OCI-LY1 (cell line): Measurements from ENCODE around the gene PIGC.

Experiments used
- H2AFZ ChIP-seq: fragments of 200-600 bp; sonication (generic), shearing (Covaris generic); 2 replicates; pipeline ENCODE4 v1.6.0; 2014; ENCODE audit warnings: antibody characterized with exemption, mild to moderate bottlenecking, low read length
- H3F3A ChIP-seq: fragments of 200-600 bp; sonication (generic), shearing (Covaris generic); 2 replicates; pipeline ENCODE4 v1.6.0; 2014; ENCODE audit warnings: mild to moderate bottlenecking, antibody characterized with exemption, low read length, moderate library complexity; ENCODE audit not compliant: insufficient read depth
- H3K27ac ChIP-seq: fragments of 200-600 bp; sonication (generic); 2 replicates; pipeline ENCODE4 v1.5.1; 2014; ENCODE audit warnings: low read length, mixed run types, mild to moderate bottlenecking, low read depth; ENCODE audit not compliant: poor library complexity, severe bottlenecking
- H3K27me3 ChIP-seq: fragments of 200-600 bp; sonication (generic); 2 replicates; pipeline ENCODE4 v1.6.0; 2014; ENCODE audit warnings: antibody characterized with exemption, mild to moderate bottlenecking, low read length, moderate library complexity; ENCODE audit not compliant: insufficient read depth
- H3K36me3 ChIP-seq: fragments of 200-600 bp; sonication (generic); 2 replicates; pipeline ENCODE4 v1.6.1; 2014; ENCODE audit warnings: mild to moderate bottlenecking, antibody characterized with exemption, low read length, moderate library complexity, mixed read lengths; ENCODE audit not compliant: insufficient read depth
- H3K4me1 ChIP-seq: fragments of 200-600 bp; sonication (generic); 2 replicates; pipeline ENCODE4 v1.5.1; 2014; ENCODE audit warnings: mild to moderate bottlenecking, low read length, moderate library complexity; ENCODE audit not compliant: insufficient read depth, severe bottlenecking
- H3K4me2 ChIP-seq: fragments of 200-600 bp; sonication (generic), shearing (Covaris generic); 2 replicates; pipeline ENCODE4 v1.6.1; 2014; ENCODE audit warnings: low read length
- H3K4me3 ChIP-seq: fragments of 200-600 bp; sonication (generic); 2 replicates; pipeline ENCODE4 v1.5.1; 2014; ENCODE audit warnings: low read length, low read depth, mild to moderate bottlenecking, mixed read lengths; ENCODE audit not compliant: poor library complexity, severe bottlenecking
- H3K79me2 ChIP-seq: fragments of 200-600 bp; shearing (Covaris generic); 2 replicates; pipeline ENCODE4 v1.6.1; 2016; ENCODE audit warnings: mixed run types, low read length, mixed read lengths; ENCODE audit not compliant: insufficient read depth
- H3K9ac ChIP-seq: fragments of 200-600 bp; sonication (generic), shearing (Covaris generic); 2 replicates; pipeline ENCODE4 v1.6.1; 2014; ENCODE audit warnings: mild to moderate bottlenecking, low read length, mixed read lengths
- H3K9me2 ChIP-seq: fragments of 200-600 bp; sonication (generic), shearing (Covaris generic); 2 replicates; pipeline ENCODE4 v1.6.1; 2014; ENCODE audit warnings: low read depth, mild to moderate bottlenecking, low read length, mixed read lengths
- H3K9me3 ChIP-seq: fragments of 200-600 bp; shearing (Covaris generic); 2 replicates; pipeline ENCODE4 v1.6.1; 2014; ENCODE audit warnings: low read length, mixed read lengths
- H4K20me1 ChIP-seq: fragments of 200-600 bp; sonication (generic), shearing (Covaris generic); 2 replicates; pipeline ENCODE4 v1.6.0; 2016; ENCODE audit warnings: mild to moderate bottlenecking, low read length; ENCODE audit not compliant: insufficient read depth
- CTCF ChIP-seq: fragments of 200-600 bp; sonication (generic), shearing (Covaris generic); IDR thresholded peaks from 2 replicates; pipeline ENCODE4 v1.5.1; 2017; ENCODE audit warnings: mild to moderate bottlenecking, antibody characterized with exemption, low read length, moderate library complexity, mixed read lengths
- EZH2 ChIP-seq: fragments of 200-600 bp; sonication (generic), shearing (Covaris generic); IDR thresholded peaks from 2 replicates; pipeline ENCODE4 v1.8.0; 2017; ENCODE audit warnings: borderline replicate concordance, mixed run types, mild to moderate bottlenecking, antibody characterized with exemption, low read length, moderate library complexity, mixed read lengths

PIGC gene

GRCh38 chr1:172411791-172412338, 32.0 kb downstream of the PIGC start:
- Histone ChIP-seq H3K79me2 (no peaks in the 10 kb centered on the region), H3K9me3 (no peaks in the 10 kb centered on the region), H3K4me1 (no peaks in the 10 kb centered on the region), H4K20me1 (no peaks in the 10 kb centered on the region), H2AFZ (no peak overlapping the region), H3K27ac (no peak overlapping the region), H3F3A (no peaks in the 10 kb centered on the region), H3K9ac (no peak overlapping the region), H3K36me3 (no peaks in the 10 kb centered on the region), H3K4me2 (no peak overlapping the region), H3K4me3 (no peak overlapping the region), H3K27me3 (no peaks in the 10 kb centered on the region), H3K9me2 (no peaks in the 10 kb centered on the region)
- TF ChIP-seq EZH2: no peak

GRCh38 chr1:172410027-172410426, 33.8 kb downstream of the PIGC start:
- no peaks in the 10 kb centered on the region for H4K20me1 ChIP-seq
- H3K9me3 ChIP-seq: no peaks in the 10 kb centered on the region

GRCh38 chr1:172408958-172409357, 34.9 kb downstream of the PIGC start:
- Histone ChIP-seq H4K20me1 (no peaks in the 10 kb centered on the region), H3K4me3 (no peak overlapping the region), H3K9me2 (no peaks in the 10 kb centered on the region), H3K4me2 (no peak overlapping the region), H3K27me3 (no peaks in the 10 kb centered on the region), H3F3A (no peaks in the 10 kb centered on the region), H3K9me3 (no peaks in the 10 kb centered on the region), H3K4me1 (no peaks in the 10 kb centered on the region), H3K9ac (no peak overlapping the region), H3K79me2 (no peaks in the 10 kb centered on the region), H3K27ac (no peak overlapping the region), H2AFZ (no peak overlapping the region), H3K36me3 (no peaks in the 10 kb centered on the region)
- no peak for TF ChIP-seq CTCF
- TF ChIP-seq EZH2: no peak

More at GRCh38 chr1:172410027-172410426, 33.8 kb downstream of the PIGC start:
- Histone ChIP-seq H3K4me2 (no peak overlapping the region), H3K4me3 (no peak overlapping the region), H3K4me1 (no peaks in the 10 kb centered on the region), H3F3A (no peaks in the 10 kb centered on the region), H3K27me3 (no peaks in the 10 kb centered on the region), H3K79me2 (no peaks in the 10 kb centered on the region), H3K9me2 (no peaks in the 10 kb centered on the region), H3K27ac (no peak overlapping the region), H3K36me3 (no peaks in the 10 kb centered on the region), H2AFZ (no peak overlapping the region), H3K9ac (no peak overlapping the region)
- TF ChIP-seq EZH2: no peak
- TF ChIP-seq CTCF: no peak

GRCh38 chr1:172406968-172407367, 36.9 kb downstream of the PIGC start:
- Histone ChIP-seq H3F3A (no peaks in the 10 kb centered on the region), H3K9me2 (no peaks in the 10 kb centered on the region), H4K20me1 (no peaks in the 10 kb centered on the region), H3K27me3 (no peaks in the 10 kb centered on the region), H3K27ac (no peak overlapping the region), H3K9ac (no peak overlapping the region), H2AFZ (no peak overlapping the region), H3K4me1 (no peaks in the 10 kb centered on the region), H3K36me3 (no peaks in the 10 kb centered on the region), H3K79me2 (no peaks in the 10 kb centered on the region), H3K4me3 (no peak overlapping the region), H3K9me3 (no peaks in the 10 kb centered on the region), H3K4me2 (no peak overlapping the region)
- TF ChIP-seq EZH2 (no peak), CTCF (no peak)
